KG1 (cell line): ENCODE data around the gene C16orf87.
A peak's percentile ranks its signal among the peaks of the same experiment; 100 is the strongest.
"Not testable (repeated sequence)": the region's sequence is repeated elsewhere in the genome, so short reads cannot be mapped to it uniquely, and the experiment has no call there.

Source experiments
- DNase-seq: peaks from one replicate; lab custom pipeline; 2025; lab: John Stamatoyannopoulos, UW

Gene C16orf87

DNA sequence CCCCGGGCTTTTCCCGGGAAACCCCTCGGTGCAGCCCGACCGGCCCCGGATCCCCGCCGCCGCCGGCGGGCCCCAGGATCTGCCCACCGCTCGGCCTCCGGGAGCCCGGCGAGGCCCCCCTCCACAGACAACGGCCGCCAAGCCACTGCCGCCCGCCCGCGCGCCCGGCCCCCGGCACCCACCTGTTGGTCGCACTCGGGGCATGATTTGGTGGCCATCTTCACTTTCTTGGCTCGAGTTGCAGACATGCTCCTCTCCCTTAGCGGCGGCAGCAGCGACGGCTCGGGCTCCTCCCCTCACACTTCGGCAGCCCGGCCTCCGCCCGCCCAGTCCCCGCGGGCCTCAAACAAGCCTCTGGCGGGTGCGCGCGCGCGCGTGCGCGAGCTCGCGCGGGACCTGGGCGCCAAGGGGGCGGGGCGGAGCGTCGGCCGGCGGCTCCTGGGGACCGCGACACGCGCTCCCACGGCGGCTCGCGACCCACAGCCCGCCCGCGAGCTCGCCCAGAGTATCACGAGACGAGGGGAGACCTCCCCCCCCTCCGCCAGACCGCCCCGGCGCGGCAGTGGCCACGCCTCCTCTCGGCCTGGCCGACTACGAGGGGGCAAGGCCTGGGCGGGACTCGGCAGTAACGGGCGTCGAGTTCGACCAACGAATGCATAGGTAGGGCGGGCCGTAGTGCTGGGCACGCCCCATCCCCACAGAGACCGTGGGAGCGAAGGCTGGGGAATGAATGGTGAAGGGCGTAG, at the start of gene C16orf87:
Gene C16orf87 (minus strand): TSS at position 279 of the 746 bp plus-strand sequence. CDS start 31 bp downstream, at position 248.
- peak; percentile 82 for DNase-seq

DNA sequence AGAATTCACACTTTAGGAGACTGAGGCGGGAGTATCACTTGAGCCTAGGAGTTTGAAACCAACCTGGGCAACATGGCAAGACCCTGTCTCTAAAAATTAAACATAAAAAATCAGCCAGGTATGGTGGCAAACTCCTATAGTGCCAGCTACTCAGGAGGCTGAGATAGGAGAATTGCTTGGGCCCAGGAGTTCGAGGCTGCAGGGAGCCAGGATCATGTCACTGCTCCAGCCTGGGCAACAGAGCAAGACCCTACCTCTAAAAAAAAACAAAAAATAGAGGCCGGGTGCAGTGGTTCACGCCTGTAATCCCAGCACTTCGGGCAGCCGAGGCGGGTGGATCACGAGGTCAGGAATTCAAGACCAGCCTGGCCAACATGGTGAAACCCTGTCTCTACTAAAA, 44.3 kb upstream of the C16orf87 start:
- no peak for DNase-seq

- no peak for DNase-seq
These were observed 42.2 kb upstream of the C16orf87 start for GRCh38 chr16:46873201-46873600.

DNA sequence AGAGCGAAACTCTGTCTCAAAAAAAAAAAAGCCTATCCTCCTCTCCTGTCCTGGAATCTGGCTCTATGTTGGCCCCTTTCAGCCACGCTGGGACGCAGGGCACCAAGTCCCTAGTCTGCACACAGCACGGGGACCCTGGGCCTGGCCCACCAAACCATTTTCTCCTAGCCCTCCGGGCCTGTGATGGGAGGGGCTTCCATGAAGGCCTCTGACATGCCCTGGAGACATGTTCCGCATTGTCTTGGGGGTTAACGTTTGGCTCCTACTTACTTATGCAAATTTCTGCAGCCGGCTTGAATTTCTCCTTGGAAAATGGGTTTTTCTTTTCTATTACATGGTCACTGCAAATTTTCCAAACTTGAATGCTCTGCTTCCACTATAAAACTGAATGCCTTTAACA, 40.6 kb upstream of the C16orf87 start:
- DNase-seq, result no peak

- not testable (repeated sequence) for DNase-seq
These were observed 37.9 kb upstream of the C16orf87 start for GRCh38 chr16:46868891-46869290.

DNA sequence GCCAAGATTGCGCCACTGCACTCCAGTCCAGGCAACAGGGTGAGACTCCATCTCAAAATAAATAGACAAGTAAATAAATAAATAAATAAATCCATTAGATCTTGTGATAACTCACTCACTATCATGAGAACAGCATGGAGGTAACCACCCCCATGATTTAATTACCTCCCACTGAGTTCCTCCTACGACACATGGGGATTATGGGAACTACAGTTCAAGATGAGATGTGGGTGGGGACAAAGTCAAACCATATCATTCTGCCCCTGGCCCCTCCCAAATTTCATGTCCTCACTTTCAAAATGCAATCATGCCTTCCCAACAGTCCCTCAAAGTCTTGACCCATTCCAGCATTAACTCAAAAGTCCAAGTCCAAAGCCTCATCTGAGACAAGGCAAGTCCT, 36.5 kb upstream of the C16orf87 start:
- DNase-seq, result not testable (repeated sequence)

DNA sequence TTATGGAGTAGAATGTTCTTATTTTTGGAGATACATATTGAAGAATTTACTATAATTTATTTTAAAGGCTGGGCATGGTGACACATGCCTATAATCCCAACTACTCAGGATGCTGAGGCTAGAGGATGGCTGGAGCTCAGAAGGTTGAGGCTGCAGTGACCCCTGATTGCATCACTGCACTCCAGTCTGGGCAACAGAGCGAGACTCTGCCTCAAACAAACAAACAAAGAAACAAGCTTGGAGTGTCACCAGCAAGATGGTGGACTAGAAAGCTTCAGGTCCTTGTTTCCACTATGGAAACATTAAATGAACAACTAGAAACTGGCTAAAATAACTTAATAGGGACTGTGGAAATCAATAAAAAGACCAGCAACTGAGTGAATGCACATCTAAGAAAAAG, 35.3 kb upstream of the C16orf87 start:
- DNase-seq, result no peak

GRCh38 chr16:46862555-46863447, 31.8 kb upstream of the C16orf87 start:
- no peak for DNase-seq

- DNase-seq, result no peak
These were observed 28.8 kb upstream of the C16orf87 start for GRCh38 chr16:46859719-46860152.

DNA sequence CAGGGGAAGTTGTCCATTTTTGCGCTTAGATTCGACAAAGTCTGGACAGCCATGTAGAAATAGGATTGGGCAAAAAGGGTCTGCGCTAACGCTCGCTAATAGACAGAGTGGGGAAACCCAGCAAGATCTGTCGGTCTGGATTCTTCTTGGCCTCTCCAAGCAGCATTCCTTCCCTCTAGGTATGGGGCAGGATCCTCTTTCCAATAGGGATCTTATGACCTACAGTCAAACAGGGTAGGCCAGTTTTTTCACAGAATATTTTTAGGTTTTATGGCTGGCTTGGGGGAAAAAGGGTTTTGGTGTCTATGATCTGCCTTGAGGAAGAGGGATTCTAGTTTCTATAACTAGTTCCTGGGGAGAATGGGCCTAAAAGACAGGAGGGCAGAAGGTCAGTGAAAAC, 27.2 kb upstream of the C16orf87 start:
- no peak for DNase-seq

DNA sequence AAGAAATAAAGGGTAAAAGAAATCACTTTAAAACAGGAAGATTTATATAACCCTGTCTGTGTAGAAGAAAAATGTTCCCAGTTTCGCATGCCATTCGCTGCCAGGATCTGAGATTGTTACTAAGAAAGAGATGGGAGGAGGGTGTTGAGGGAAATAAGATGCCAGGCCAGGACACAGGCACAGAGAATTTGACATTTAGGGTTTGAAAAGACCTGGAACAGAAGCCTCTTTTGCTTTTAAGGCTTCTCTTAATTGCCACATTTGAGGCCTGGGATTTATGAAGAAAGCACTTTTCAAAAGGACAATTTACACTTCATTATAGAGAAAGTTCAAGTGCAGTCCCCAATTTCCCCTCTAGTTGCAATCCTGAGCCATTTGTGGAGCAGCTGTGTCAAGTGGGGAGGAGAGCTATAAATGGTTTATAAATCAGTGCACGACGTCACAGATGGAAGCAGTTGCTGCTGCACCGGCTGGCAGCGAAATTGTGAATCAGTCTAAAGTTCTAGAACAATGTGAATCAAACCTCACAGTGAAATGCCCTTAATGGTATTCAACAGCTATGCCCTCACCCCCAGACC, 26.5 kb upstream of the C16orf87 start:
- no peak for DNase-seq

- no peak for DNase-seq
These were observed 24.4 kb upstream of the C16orf87 start for GRCh38 chr16:46855389-46855788.

DNA sequence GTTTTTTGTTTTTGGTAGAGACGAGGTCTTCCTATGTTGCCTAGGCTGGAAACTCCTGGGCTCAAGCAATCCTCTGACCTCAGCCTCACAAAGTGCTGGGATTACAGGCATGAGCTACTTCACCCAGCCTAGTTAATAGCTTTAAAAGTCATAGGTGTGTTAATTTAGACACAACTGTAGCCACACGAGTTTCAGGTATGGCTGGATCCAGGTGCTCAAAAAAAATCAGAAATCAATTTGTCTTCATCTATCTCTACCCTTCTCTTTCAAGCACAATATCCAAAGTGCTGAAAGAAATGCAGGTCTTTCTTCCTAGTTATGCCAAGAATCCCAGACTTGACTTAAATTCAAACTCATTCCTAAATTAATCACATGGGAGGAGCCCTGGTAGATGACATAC, 23.9 kb upstream of the C16orf87 start:
- DNase-seq, result no peak

- DNase-seq, result no peak
These were observed 22.9 kb upstream of the C16orf87 start for GRCh38 chr16:46853713-46854443.

DNA sequence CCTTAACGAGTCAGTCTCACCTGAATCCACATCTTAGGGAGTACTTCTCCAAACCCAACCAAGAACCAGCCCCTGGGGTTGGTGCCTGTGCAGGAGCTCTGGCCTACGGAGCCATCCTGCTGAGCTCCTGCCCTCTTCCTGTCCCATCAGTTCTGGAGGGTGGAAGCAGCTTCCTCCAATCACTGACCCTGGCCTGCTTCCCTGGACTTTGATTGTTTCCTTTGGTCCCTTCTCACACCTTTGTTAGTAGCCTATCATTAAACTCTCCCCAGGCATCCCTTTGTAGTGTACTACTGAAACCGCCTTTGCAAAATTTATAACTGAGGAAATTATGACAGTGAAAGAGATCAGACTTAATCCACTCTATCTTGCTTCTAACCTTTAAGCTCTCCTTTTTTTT, 21.1 kb upstream of the C16orf87 start:
- DNase-seq, result no peak

DNA sequence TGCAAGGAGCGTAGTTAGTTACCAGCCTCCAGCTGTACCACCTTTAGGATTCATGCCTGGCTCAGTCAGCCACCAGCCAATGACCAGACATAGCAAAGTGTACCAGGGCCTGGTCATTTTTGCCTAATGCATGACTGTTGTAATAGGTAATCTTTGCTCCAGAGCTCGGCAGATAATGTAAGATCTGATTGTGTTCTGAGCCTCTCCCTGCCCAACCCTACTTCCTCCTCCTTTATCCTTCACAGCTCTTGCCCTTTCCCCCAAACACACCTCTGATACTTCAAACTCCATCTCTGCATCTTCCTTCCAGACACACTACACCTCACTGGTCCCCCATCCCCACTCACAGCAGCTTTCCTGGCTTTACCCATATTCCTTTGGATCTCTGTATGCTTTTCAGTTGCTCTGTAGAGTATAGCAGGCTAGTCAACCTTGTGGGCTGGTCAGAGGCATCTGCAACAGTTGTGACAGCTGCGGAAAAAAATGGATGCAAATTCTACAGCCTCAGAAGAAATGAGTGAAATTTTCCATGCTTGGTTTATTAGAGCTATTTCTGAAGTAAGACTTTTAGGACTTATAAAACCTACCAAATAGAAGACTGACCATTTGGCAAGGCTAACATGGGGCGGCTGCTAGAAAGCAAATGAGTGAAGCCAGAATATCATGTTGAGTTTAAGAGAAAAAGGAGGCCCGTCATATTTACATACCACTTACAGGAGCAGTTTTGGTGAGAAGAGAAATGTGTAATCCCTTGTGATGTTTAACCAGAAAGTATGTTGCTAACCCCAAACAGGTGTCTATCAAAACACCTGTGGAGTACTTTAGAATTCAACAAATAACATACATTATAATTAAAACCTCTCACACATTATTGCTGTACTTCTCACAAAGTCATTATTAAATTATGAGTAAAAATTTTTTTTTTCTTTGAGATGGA, 19.9 kb upstream of the C16orf87 start:
- no peak for DNase-seq

DNA sequence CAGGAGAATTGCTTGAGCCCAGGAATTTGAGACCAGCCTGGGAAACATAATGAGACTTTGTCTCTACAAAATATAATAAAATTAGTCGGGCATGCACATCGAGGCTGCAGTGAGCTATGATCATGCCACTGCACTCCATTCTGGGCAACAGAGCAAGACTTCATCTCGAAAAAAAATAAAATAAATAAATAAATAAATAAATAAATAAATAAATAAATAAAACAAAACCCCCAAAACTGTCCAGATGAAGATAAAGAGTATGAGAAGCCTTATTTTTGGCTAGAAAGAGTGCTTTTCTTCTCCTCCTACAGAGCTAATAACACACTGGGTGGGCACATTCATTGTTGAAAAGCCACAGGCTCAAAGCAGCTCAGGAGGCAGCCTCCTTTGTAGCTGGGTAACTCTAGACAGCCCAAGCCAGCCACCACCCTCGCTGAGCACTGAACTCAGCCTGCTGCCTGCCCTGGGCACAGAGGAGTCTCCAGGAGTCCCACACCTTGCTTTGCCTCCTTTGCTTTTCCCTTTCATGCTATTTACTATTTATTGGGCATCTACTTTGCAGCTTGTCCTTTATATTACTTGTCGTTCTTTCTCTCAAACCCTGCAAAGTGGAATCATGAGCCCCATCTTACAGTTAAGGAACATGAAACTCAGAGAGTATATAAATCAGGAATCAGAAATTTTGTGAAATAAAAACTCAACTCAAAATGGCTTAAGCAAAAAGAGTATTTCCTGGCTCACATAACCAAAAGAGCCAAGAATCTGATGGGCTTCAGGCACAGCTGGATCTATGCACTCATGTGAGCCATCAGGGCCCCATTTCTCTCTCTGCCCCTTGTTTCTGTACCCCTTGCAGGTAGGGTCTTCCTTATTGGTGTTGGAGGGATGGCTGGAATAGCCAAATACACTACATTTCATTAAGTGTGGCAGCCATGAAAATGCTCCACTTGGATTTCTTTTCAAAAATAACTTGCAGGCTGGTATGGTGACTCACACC, 18.1 kb upstream of the C16orf87 start:
- no peak for DNase-seq

DNA sequence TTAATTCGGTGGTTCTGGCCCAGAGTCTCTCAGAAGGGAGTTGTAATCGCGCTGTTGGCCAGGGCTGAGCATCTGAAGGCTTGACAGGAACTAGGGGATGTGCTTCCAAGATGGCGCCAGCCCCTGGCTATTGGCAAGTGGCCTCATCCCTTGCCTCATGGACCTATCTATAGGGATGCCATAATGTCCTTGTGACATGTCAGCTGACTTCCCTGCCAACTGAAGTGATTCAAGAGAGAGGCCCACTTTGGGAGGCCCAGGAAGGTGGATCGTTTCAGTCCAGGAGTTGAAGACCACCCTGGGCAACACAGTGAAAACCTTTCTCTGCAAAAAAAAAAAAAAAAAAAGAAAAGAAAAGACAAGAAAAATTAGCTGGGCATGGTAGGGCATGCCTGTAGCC, 15.0 kb upstream of the C16orf87 start:
- DNase-seq, result no peak

- no peak for DNase-seq
These were observed 13.8 kb upstream of the C16orf87 start for GRCh38 chr16:46844771-46845170.
